HEK293 (cell line): ENCODE data around the gene CCDC43.

Source experiments
- BCL11B ChIP-seq: fragments of 450-650 bp; formaldehyde crosslinking; IDR thresholded peaks from 2 replicates; pipeline ENCODE4 v1.5.1; 2016; ENCODE audit warnings: low read depth, missing biosample characterization, missing genetic modification characterization
- FEZF1 ChIP-seq: fragments of 450-650 bp; formaldehyde crosslinking; IDR thresholded peaks from 2 replicates; pipeline ENCODE4 v1.5.1; 2016; ENCODE audit warnings: missing biosample characterization, missing genetic modification characterization
- GLIS2 ChIP-seq: fragments of 450-650 bp; formaldehyde crosslinking; IDR thresholded peaks from 2 replicates; pipeline ENCODE4 v1.5.1; 2016; ENCODE audit warnings: missing biosample characterization, missing genetic modification characterization
- KLF7 ChIP-seq: fragments of 450-650 bp; formaldehyde crosslinking; IDR thresholded peaks from 2 replicates; pipeline ENCODE4 v1.5.1; 2016; ENCODE audit warnings: missing biosample characterization, missing genetic modification characterization, borderline replicate concordance
- KLF8 ChIP-seq: fragments of 450-650 bp; formaldehyde crosslinking; IDR thresholded peaks from 2 replicates; pipeline ENCODE4 v1.5.1; 2016; ENCODE audit warnings: missing biosample characterization, missing genetic modification characterization
- OVOL3 ChIP-seq: fragments of 450-650 bp; formaldehyde crosslinking; IDR thresholded peaks from 2 replicates; pipeline ENCODE4 v1.5.1; 2016; ENCODE audit warnings: missing biosample characterization, missing genetic modification characterization
- SCRT2 ChIP-seq: fragments of 450-650 bp; formaldehyde crosslinking; IDR thresholded peaks from 2 replicates; pipeline ENCODE4 v1.5.1; 2016; ENCODE audit warnings: missing biosample characterization, missing genetic modification characterization
- SETDB1 ChIP-seq: IDR thresholded peaks from one replicate; pipeline ENCODE4 v1.6.1; 2017; ENCODE audit warnings: mild to moderate bottlenecking, low read length, moderate library complexity, mixed read lengths; ENCODE audit not compliant: insufficient read length
- SP2 ChIP-seq: fragments of 450-650 bp; formaldehyde crosslinking; IDR thresholded peaks from 2 replicates; pipeline ENCODE4 v1.5.1; 2016; ENCODE audit warnings: missing biosample characterization, missing genetic modification characterization
- SP7 ChIP-seq: fragments of 450-650 bp; formaldehyde crosslinking; IDR thresholded peaks from 2 replicates; pipeline ENCODE4 v1.5.1; 2016; ENCODE audit warnings: missing biosample characterization, missing genetic modification characterization
- TRIM28 ChIP-seq: IDR thresholded peaks from 2 replicates; pipeline ENCODE4 v1.6.1; 2011; ENCODE audit warnings: low read length, control low read depth, borderline replicate concordance
- YY2 ChIP-seq: fragments of 450-650 bp; formaldehyde crosslinking; IDR thresholded peaks from 2 replicates; pipeline ENCODE4 v1.5.1; 2016; ENCODE audit warnings: missing biosample characterization, missing genetic modification characterization
- ZBTB48 ChIP-seq: fragments of 450-650 bp; formaldehyde crosslinking; IDR thresholded peaks from 2 replicates; pipeline ENCODE4 v1.5.1; 2016; ENCODE audit warnings: missing biosample characterization, missing genetic modification characterization
- ZFHX2 ChIP-seq: fragments of 450-650 bp; formaldehyde crosslinking; conservative IDR thresholded peaks from 2 replicates; pipeline ENCODE4 v1.5.1; 2016; ENCODE audit warnings: missing biosample characterization, missing genetic modification characterization
- ZFP69B ChIP-seq: fragments of 450-650 bp; formaldehyde crosslinking; IDR thresholded peaks from 2 replicates; pipeline ENCODE4 v1.5.1; 2016; ENCODE audit warnings: missing biosample characterization, missing genetic modification characterization
- ZNF174 ChIP-seq: fragments of 450-650 bp; formaldehyde crosslinking; IDR thresholded peaks from 2 replicates; pipeline ENCODE4 v1.5.0; 2017; ENCODE audit warnings: missing biosample characterization, mild to moderate bottlenecking, missing genetic modification characterization
- ZNF24 ChIP-seq: fragments of 450-650 bp; formaldehyde crosslinking; IDR thresholded peaks from 2 replicates; pipeline ENCODE4 v1.5.1; 2016; ENCODE audit warnings: missing biosample characterization, missing genetic modification characterization
- ZNF274 ChIP-seq, 2 experiments: fragments of 200-500 bp in 1 of 2; fragments of 450-650 bp in 1 of 2; sonication (Bioruptor generic) in 1 of 2; formaldehyde crosslinking in 1 of 2; IDR thresholded peaks; 2 replicates each; pipeline versions ENCODE4 v1.5.1 to v1.6.1; 2014 to 2016; ENCODE audit warnings: borderline replicate concordance in 1 of 2, inconsistent platforms in 1 of 2, low read length in 1 of 2, missing biosample characterization in 1 of 2, missing genetic modification characterization in 1 of 2
- ZNF335 ChIP-seq: fragments of 450-650 bp; formaldehyde crosslinking; conservative IDR thresholded peaks from 2 replicates; pipeline ENCODE4 v1.5.1; 2016; ENCODE audit warnings: missing biosample characterization, missing genetic modification characterization
- ZNF341 ChIP-seq: fragments of 450-650 bp; formaldehyde crosslinking; IDR thresholded peaks from 2 replicates; pipeline ENCODE4; 2016; ENCODE audit warnings: low read depth, missing biosample characterization, missing genetic modification characterization
- ZNF366 ChIP-seq: fragments of 450-650 bp; formaldehyde crosslinking; conservative IDR thresholded peaks from 2 replicates; pipeline ENCODE4 v1.5.1; 2016; ENCODE audit warnings: missing biosample characterization, missing genetic modification characterization
- ZNF501 ChIP-seq: fragments of 450-650 bp; formaldehyde crosslinking; IDR thresholded peaks from 2 replicates; pipeline ENCODE4 v1.5.1; 2016; ENCODE audit warnings: missing biosample characterization, missing genetic modification characterization
- ZNF558 ChIP-seq: fragments of 450-650 bp; formaldehyde crosslinking; IDR thresholded peaks from 2 replicates; pipeline ENCODE4 v1.5.1; 2016; ENCODE audit warnings: missing biosample characterization, missing genetic modification characterization
- ZNF561 ChIP-seq: fragments of 450-650 bp; IDR thresholded peaks from 2 replicates; pipeline ENCODE4 v1.5.1; 2018; ENCODE audit warnings: missing biosample characterization, missing genetic modification characterization, borderline replicate concordance
- ZNF629 ChIP-seq: fragments of 450-650 bp; formaldehyde crosslinking; IDR thresholded peaks from 2 replicates; pipeline ENCODE4 v1.5.1; 2017; ENCODE audit warnings: missing biosample characterization, missing genetic modification characterization
- ZNF660 ChIP-seq: fragments of 450-650 bp; IDR thresholded peaks from 2 replicates; pipeline ENCODE4 v1.5.1; 2018; ENCODE audit warnings: missing biosample characterization, mild to moderate bottlenecking, missing genetic modification characterization
- ZNF76 ChIP-seq: fragments of 450-650 bp; formaldehyde crosslinking; IDR thresholded peaks from 2 replicates; pipeline ENCODE4; 2016; ENCODE audit warnings: low read depth, missing biosample characterization, missing genetic modification characterization, borderline replicate concordance
- ZNF777 ChIP-seq: fragments of 450-650 bp; formaldehyde crosslinking; IDR thresholded peaks from 2 replicates; pipeline ENCODE4 v1.5.1; 2017; ENCODE audit warnings: missing biosample characterization, missing genetic modification characterization, borderline replicate concordance
- TF ChIP-seq, protein P1 (sequence below): fragments of 450-650 bp; formaldehyde crosslinking; conservative IDR thresholded peaks from 2 replicates; pipeline ENCODE4 v1.5.1; 2016; ENCODE audit warnings: low read depth, missing biosample characterization, missing genetic modification characterization
- TF ChIP-seq, protein P2 (sequence below): fragments of 450-650 bp; formaldehyde crosslinking; IDR thresholded peaks from 2 replicates; pipeline ENCODE4 v1.5.1; 2016; ENCODE audit warnings: missing biosample characterization, missing genetic modification characterization
- TF ChIP-seq, protein P3 (sequence below): fragments of 450-650 bp; formaldehyde crosslinking; IDR thresholded peaks from 2 replicates; pipeline ENCODE4 v1.5.1; 2016; ENCODE audit warnings: missing biosample characterization, missing genetic modification characterization
- TF ChIP-seq, protein P4 (sequence below): fragments of 450-650 bp; formaldehyde crosslinking; IDR thresholded peaks from 2 replicates; pipeline ENCODE4 v1.5.1; 2016; ENCODE audit warnings: missing biosample characterization, missing genetic modification characterization

Gene CCDC43

DNA sequence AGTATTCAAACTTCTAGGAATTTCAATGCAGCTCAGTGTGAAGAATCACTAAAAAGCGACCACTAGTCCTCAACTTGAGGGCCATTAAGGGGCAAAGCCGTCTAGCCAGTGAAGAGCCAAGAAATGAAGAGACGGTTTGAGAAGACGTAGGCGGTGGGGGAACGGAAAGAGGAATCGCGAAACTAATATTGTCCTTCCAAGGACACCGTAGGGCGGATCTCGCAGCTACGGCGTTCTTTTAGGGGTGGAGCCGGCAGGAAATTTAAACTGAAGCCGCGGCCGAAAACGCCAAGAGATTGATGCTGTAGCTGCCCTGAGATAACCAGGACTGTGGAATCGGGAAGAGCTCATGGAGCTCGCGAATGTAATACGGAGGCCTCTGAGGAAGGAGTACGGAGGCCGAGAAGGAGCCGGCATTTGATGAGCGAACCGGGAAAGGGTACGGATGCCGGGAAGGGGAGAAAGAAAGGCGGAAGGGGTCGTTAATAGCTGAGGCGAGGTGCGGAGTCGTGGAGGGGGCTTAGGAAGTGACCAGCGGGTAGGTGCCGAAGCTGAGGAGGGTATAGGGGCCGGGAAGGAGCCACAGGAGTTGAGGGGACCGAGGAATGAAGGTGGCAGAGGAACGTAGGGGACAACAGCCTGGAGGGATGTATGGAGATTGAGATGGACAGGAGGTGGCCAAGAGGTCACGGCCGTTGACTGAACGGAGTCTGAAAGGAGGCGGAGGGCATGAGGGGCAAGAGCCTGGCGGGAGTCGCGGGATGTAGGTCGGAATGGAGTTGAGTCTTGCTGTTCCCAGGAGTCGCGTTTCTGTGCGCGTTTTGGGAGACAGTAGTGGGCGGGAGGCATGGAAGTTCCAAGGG is 19.1 kb upstream of the CCDC43 start, which contains the start of gene DBF4B (continued):
- TF ChIP-seq ZNF274 (IDR thresholded peaks at IDR 0.05; ENCODE audit: low read length) (no peak), ZNF274 (tag by site-specific recombination; IDR thresholded peaks at IDR 0.05; ENCODE audit: borderline replicate concordance) (no peak), ZFHX2 (tag by site-specific recombination) (peak; percentile 93), BCL11B (peak; percentile 94), SCRT2 (tag by site-specific recombination) (no peak; the same call in 1 of the 2 replicates), KLF8 (peak; percentile 98), ZNF660 (tag by site-specific recombination) (peak; percentile 95; the same call in 1 of the 2 replicates), ZNF561 (tag by site-specific recombination) (peak; percentile 64; the same call in 1 of the 2 replicates), OVOL3 (tag by site-specific recombination) (0 out of 2 replicates have a peak, but pooled peaks have one; percentile 22), SP7 (peak; percentile 69), ZNF501 (peak; percentile 78), ZNF341 (tag by site-specific recombination) (peak; percentile 85), KLF7 (peak; percentile 55), ZNF558 (peak; percentile 69; the same call in 1 of the 2 replicates), GLIS2 (tag by site-specific recombination) (no peak), ZNF366 (tag by site-specific recombination) (peak; percentile 82), ZNF335 (tag by site-specific recombination) (peak; percentile 83), SP2 (tag by site-specific recombination) (peak; percentile 54), ZNF24 (tag by site-specific recombination) (peak; percentile 82; the same call in 1 of the 2 replicates), ZBTB48 (tag by site-specific recombination) (peak; percentile 81), TRIM28 (peak; percentile 76; the same call in 1 of the 2 replicates), ZNF629 (peak; percentile 72), SETDB1 (peak; percentile 2), ZNF76 (tag by site-specific recombination) (peak; percentile 85), ZNF174 (no peak), ZFP69B (tag by site-specific recombination) (no peak; the same call in 1 of the 2 replicates), YY2 (tag by site-specific recombination) (peak; percentile 46; the same call in 1 of the 2 replicates), ZNF777 (peak; percentile 41; the same call in 1 of the 2 replicates), FEZF1 (tag by site-specific recombination) (peak; percentile 57)
- TF ChIP-seq, protein P1, sequence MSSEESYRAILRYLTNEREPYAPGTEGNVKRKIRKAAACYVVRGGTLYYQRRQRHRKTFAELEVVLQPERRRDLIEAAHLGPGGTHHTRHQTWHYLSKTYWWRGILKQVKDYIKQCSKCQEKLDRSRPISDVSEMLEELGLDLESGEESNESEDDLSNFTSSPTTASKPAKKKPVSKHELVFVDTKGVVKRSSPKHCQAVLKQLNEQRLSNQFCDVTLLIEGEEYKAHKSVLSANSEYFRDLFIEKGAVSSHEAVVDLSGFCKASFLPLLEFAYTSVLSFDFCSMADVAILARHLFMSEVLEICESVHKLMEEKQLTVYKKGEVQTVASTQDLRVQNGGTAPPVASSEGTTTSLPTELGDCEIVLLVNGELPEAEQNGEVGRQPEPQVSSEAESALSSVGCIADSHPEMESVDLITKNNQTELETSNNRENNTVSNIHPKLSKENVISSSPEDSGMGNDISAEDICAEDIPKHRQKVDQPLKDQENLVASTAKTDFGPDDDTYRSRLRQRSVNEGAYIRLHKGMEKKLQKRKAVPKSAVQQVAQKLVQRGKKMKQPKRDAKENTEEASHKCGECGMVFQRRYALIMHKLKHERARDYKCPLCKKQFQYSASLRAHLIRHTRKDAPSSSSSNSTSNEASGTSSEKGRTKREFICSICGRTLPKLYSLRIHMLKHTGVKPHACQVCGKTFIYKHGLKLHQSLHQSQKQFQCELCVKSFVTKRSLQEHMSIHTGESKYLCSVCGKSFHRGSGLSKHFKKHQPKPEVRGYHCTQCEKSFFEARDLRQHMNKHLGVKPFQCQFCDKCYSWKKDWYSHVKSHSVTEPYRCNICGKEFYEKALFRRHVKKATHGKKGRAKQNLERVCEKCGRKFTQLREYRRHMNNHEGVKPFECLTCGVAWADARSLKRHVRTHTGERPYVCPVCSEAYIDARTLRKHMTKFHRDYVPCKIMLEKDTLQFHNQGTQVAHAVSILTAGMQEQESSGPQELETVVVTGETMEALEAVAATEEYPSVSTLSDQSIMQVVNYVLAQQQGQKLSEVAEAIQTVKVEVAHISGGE (tag by site-specific recombination), result peak; percentile 72
- TF ChIP-seq, protein P2, sequence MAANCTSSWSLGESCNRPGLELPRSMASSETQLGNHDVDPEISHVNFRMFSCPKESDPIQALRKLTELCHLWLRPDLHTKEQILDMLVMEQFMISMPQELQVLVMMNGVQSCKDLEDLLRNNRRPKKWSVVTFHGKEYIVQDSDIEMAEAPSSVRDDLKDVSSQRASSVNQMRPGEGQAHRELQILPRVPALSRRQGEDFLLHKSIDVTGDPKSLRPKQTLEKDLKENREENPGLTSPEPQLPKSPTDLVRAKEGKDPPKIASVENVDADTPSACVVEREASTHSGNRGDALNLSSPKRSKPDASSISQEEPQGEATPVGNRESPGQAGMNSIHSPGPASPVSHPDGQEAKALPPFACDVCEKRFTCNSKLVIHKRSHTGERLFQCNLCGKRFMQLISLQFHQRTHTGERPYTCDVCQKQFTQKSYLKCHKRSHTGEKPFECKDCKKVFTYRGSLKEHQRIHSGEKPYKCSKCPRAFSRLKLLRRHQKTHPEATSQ (tag by site-specific recombination), result peak; percentile 54; the same call in 1 of the 2 replicates
- TF ChIP-seq, protein P3, sequence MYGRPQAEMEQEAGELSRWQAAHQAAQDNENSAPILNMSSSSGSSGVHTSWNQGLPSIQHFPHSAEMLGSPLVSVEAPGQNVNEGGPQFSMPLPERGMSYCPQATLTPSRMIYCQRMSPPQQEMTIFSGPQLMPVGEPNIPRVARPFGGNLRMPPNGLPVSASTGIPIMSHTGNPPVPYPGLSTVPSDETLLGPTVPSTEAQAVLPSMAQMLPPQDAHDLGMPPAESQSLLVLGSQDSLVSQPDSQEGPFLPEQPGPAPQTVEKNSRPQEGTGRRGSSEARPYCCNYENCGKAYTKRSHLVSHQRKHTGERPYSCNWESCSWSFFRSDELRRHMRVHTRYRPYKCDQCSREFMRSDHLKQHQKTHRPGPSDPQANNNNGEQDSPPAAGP, result 0 out of 2 replicates have a peak, but pooled peaks have one; percentile 25
- TF ChIP-seq, protein P4, sequence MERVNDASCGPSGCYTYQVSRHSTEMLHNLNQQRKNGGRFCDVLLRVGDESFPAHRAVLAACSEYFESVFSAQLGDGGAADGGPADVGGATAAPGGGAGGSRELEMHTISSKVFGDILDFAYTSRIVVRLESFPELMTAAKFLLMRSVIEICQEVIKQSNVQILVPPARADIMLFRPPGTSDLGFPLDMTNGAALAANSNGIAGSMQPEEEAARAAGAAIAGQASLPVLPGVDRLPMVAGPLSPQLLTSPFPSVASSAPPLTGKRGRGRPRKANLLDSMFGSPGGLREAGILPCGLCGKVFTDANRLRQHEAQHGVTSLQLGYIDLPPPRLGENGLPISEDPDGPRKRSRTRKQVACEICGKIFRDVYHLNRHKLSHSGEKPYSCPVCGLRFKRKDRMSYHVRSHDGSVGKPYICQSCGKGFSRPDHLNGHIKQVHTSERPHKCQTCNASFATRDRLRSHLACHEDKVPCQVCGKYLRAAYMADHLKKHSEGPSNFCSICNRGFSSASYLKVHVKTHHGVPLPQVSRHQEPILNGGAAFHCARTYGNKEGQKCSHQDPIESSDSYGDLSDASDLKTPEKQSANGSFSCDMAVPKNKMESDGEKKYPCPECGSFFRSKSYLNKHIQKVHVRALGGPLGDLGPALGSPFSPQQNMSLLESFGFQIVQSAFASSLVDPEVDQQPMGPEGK (tag by site-specific recombination), result peak; percentile 52
